GM18519 (cell line): ENCODE measurements around the gene SLC6A8.
"Not testable (repeated sequence)": the region's sequence is repeated elsewhere in the genome, so short reads cannot be mapped to it uniquely, and the experiment has no call there.

Experiments used
- ATAC-seq: cut with Tn5 transposase; IDR thresholded peaks from one replicate; pipeline ENCODE4 v1.9.1; 2021; ENCODE audit warnings: mild to moderate bottlenecking, moderate library complexity; ENCODE audit not compliant: unreplicated experiment, low FRiP score

The SLC6A8 gene

GRCh38 chrX:153691032-153691827, 3.5 kb downstream of the SLC6A8 start:
- not testable (repeated sequence) for ATAC-seq

DNA sequence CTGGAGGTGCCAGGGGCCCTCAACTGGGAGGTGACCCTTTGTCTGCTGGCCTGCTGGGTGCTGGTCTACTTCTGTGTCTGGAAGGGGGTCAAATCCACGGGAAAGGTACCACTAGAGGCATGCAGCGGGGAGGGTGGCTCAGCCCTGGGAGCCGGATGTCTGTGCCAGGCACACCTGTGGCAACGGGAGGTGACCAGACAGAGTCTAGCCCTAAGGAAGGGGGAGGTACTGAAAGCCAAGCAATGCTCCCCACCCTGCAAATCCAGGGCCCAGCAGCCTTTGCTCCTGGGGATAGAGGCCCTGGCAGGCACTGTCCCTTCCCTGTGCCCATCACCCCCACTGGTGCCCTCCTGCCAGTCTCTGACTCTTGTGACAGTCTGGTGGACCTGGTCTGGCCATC, 4.3 kb downstream of the SLC6A8 start:
- ATAC-seq = no peak

DNA sequence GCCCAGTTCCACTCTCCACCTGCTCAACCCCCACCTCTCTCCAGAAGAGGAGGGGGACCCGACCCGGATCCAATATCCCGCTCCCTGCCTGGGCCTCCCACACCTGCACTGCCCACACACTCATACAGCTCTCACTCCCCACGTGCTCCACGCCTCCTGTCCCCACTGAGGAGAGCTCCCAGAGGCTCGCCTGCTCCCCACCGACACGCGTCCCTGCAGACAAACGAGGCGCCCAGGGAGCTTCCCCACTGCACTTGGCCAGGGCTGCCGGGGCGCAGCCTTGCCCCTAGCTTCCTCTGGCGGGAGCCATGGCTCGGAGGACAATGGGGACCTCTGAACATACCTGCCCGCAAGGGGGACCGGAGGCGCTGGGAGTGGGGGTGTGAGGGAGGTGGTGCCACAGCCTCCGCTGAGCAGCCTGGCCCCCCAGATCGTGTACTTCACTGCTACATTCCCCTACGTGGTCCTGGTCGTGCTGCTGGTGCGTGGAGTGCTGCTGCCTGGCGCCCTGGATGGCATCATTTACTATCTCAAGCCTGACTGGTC, 5.0 kb downstream of the SLC6A8 start:
- no peak for ATAC-seq

DNA sequence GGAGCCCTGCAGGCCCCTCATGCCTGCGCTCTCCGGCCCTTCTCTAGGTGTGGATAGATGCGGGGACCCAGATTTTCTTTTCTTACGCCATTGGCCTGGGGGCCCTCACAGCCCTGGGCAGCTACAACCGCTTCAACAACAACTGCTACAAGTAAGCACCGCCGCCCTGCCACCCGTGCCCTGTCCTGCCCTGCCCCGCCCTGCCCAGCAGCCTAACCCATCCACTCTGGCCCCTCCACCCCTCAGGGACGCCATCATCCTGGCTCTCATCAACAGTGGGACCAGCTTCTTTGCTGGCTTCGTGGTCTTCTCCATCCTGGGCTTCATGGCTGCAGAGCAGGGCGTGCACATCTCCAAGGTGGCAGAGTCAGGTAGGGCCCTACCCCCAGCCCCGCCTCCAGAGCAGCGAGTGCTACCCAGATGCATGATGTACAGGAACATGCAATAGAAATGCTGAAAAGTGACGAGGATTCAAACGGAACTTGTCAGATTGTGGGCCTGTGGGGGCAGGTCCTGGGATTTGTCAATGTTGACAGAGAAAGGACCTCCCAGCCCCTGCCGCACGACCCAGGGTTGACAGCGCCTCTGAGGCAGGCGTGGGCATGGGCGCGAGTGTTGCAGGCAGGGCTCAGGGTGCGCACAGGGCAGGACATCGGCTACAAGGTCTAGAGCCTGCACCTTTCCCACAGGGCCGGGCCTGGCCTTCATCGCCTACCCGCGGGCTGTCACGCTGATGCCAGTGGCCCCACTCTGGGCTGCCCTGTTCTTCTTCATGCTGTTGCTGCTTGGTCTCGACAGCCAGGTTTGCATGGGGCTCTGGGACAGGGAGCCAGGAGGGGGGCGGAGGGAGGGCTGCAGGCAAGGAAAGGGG, 5.7 kb downstream of the SLC6A8 start:
- ATAC-seq = no peak

DNA sequence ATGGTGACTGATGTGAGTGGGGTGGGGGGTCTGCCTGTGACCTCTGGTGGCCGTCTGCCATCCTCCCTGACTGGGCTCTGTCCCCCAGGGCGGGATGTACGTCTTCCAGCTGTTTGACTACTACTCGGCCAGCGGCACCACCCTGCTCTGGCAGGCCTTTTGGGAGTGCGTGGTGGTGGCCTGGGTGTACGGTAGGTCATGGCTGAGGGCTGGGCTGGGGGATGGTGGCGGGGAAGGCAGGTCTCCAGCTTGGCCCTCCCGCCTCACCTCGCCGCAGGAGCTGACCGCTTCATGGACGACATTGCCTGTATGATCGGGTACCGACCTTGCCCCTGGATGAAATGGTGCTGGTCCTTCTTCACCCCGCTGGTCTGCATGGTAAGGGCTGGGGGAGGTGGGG, 6.5 kb downstream of the SLC6A8 start:
- ATAC-seq = not testable (repeated sequence)

GRCh38 chrX:153694687-153695270, 7.1 kb downstream of the SLC6A8 start:
- ATAC-seq = no peak

DNA sequence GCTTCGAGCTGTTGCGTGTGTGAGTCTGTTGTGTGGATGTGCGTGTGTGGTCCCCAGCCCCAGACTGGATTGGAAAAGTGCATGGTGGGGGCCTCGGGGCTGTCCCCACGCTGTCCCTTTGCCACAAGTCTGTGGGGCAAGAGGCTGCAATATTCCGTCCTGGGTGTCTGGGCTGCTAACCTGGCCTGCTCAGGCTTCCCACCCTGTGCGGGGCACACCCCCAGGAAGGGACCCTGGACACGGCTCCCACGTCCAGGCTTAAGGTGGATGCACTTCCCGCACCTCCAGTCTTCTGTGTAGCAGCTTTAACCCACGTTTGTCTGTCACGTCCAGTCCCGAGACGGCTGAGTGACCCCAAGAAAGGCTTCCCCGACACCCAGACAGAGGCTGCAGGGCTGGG, 8.4 kb downstream of the SLC6A8 start:
- no peak for ATAC-seq

DNA sequence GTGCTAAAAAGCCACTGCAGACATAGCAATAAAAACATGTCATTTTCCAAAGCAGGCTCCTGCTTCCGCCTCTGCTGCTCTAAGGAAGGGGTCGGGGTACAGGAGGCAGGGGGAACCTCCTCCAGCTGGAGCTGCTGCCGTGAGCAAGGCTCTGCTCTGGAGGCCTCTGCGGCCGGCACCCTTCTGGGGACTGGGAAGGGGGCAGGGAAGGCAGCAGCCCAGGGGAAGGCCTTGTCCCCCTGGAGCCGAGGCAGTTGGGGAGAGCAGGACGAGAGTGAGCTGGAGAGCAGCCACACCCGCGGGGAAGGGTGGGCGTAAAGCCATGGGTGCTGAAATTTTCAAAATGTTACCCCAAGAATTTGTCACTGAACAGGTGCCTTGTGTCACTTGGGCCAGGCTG, 8.8 kb downstream of the SLC6A8 start:
- ATAC-seq = not testable (repeated sequence)

DNA sequence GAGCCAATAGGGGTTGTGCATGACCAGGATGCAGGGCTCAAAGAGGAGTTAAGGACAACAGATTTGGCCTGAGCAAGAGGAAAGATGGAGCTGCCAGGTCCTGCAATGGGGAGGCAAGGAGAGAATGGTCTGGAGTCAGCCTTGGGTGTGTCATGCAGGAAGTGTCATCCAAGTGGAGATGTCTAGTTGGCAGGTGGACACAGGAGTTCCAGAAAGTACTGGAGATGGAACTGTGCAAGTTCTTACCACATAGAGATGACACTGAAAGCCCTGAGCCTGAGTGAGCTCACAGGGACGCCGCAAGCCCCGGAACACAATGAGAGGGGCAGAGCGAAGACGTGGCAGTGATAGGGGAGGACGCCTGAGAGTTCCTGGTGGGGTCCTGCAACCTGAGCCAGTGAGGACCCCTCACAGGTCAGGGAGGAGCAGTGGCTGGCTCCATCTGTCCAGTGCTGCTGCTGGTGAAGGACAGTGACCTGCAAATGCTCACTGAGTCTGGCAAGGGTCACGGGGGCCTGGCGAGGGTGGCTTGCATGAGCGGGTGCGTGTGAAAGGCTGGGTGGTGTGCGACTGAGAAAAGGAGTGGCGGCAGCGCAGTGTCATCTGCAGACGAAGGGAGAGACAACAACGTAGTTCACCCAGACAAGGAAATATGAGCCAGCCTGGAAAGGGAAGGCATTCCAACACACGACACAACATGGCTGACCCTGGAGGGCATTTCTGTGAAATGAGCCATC, 9.4 kb downstream of the SLC6A8 start:
- not testable (repeated sequence) for ATAC-seq

DNA sequence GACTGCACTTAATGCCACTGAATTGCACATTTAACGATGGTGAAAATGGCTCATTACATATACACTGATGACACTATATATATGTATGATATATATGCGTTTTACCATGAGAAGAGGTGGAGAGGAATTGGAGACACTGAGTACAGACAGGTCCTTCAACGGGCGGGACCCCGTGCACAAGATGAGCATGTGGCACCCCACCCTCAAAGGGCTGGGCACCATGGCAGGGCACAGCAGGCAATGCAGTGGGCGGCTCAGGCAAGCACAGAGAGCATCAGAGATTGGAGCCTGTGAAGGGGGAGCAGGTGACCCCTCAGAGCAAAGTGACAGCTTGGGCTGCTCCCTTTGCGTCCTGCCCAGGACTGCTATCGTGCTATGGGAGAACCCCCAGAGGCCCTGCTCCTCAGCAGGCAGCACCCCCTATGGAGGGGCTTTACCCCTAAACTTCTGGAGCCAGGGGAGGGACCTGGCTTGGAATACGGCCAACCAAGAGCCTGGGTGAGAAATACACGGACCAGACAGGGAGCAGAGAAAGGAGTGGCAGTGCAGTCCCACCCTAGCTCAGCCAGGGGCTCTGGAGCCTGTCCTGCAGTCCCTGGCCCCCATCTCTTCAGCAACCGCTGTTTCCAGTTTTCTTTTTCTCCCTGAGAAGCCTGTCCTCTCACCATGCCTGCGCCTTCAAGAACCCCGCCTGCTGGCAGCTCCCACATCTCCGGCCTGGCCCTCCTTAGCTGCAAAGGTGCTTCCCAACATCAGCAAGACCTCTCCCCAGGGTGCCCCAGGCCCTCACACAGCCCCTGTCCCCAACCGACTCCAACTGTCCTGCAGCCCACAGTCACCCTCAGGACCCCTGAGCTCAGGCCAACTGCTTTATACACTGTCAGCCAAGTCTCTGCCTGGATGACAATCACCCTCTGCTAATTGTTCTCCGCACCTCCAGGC, 10.5 kb downstream of the SLC6A8 start:
- no peak for ATAC-seq

GRCh38 chrX:153699210-153699783, 11.6 kb downstream of the SLC6A8 start:
- not testable (repeated sequence) for ATAC-seq

GRCh38 chrX:153699784-153700371, 12.2 kb downstream of the SLC6A8 start:
- not testable (repeated sequence) for ATAC-seq

GRCh38 chrX:153700376-153700945, 12.7 kb downstream of the SLC6A8 start:
- ATAC-seq = no peak

DNA sequence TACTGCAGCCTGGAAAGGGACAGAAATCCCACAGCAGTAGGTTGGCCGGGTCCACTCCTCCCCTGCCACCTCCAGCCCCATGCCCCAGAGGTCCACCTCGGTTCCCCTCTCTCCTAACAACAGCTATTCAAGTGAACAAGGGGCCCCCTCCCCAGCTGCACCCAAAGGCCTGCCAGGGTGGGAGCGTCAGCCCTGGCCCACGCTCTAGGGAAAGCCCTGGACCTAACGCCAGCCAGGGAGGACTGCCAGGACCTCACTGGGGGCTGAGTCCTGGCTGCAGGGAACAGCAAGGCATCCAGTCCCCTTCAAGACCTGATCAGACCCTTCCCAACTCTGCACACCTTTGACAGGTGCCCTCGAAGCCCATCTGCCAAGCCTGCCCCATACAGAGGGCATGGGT, 13.2 kb downstream of the SLC6A8 start:
- ATAC-seq = no peak

DNA sequence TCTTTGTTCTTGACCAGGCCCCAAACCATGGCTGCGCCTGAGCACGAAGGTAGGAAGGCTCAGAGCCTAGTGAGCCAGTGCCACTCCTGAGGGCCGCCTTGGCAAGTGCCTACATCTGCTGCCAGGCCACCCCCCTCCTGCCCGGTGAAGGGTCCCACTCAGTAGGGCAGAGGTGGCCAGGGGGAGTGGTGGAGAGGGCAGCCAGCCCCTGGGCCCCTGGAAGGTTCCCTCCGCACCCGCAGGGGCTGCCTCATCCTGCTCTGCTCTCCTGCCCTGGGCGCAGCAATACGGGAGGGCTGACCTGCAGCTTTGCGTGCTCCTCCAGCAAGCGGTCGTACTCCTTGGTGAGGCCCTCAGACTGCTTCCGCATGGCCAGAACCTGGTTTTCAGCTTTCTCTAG, 14.0 kb downstream of the SLC6A8 start:
- no peak for ATAC-seq

DNA sequence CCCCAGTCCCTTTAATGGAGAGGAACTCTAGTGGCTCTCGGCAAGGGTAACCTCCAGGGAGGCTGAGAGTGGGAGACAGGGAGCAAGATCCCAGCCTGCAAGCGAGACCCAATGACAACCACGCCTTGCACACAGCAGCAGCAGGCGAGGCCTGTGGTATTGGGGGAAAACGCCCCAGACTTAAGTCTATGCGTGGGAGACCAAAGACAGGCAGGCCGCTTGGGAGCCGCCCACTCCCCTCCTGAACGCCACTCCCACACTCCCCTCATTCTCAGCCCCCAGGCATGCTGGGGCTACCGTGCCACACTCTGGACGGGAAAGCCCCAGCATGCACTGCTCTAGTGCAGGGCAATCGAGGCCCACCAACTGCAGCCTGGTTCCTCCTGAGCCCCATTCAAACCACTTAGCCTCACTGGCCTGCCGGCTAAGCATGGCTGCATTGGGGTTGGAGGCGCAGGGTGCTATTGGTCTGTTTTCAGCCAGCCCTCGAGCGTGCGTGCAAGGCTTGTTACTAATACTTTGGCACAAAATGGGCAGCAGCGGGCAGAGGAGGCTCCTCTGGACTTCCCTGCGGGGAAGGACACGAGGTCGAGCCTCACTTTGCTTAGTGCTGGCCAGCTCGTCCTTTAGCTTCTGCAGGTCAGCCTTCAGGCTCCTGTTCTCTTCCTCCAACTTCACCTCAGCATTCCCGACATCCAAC, 14.8 kb downstream of the SLC6A8 start:
- ATAC-seq = no peak

DNA sequence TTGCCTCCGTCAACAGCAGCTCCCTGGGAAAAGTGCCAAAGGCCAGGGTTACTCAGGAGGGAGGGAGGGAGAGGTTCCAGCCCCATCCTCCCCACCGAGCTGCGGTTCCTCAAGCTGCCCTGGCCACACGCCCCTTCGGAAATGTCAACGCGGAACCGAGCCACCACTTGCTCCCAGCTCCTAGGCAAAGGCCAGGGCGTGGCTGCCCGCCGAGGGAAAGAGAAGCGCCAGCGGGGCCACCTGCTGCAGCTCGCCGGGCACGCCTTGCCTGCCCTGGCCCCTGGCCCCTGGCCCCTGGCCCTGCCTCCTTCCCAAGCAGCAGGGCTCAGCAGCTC, 15.3 kb downstream of the SLC6A8 start:
- ATAC-seq = no peak
